Measurements from ENCODE around the gene TEK.

- no peak for TF ChIP-seq POLR2A (IDR thresholded peaks at IDR 0.05)
- no peak for TF ChIP-seq CTCF (IDR thresholded peaks at IDR 0.05)
Measured at GRCh38 chr9:27165068-27165467, 56.0 kb downstream of the TEK start.
